GM12873 (cell line): ENCODE measurements around the gene LNX2.

Experiments used
- TF ChIP-seq, protein P1 (sequence below): IDR thresholded peaks from 2 replicates; pipeline ENCODE4 v1.5.1; 2012; ENCODE audit warnings: low read depth, mild to moderate bottlenecking, moderate library complexity, low read length, control low read depth; ENCODE audit not compliant: insufficient read depth; ENCODE audit errors: missing control alignments

Gene LNX2

DNA sequence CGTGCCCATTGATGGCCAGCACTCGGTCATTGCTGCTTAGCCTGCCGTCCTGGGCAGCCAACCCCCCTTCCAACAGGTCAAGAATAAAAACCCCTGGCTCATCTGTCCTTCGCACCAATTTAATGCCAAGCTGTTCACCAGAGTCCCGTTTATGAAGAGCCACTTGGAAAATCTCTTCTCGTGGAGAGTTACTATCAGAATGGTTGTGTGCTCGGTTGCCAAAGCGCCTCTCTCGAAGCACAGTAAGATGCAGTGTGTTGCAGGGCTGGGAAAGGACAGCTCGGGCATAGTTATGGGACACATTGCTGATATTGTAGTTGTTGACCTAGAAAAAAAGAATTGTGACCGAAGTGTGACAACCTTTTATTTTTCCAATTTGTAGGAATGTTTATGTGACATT is 57.9 kb downstream of the LNX2 start:
- TF ChIP-seq, protein P1, sequence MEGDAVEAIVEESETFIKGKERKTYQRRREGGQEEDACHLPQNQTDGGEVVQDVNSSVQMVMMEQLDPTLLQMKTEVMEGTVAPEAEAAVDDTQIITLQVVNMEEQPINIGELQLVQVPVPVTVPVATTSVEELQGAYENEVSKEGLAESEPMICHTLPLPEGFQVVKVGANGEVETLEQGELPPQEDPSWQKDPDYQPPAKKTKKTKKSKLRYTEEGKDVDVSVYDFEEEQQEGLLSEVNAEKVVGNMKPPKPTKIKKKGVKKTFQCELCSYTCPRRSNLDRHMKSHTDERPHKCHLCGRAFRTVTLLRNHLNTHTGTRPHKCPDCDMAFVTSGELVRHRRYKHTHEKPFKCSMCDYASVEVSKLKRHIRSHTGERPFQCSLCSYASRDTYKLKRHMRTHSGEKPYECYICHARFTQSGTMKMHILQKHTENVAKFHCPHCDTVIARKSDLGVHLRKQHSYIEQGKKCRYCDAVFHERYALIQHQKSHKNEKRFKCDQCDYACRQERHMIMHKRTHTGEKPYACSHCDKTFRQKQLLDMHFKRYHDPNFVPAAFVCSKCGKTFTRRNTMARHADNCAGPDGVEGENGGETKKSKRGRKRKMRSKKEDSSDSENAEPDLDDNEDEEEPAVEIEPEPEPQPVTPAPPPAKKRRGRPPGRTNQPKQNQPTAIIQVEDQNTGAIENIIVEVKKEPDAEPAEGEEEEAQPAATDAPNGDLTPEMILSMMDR = no peak

DNA sequence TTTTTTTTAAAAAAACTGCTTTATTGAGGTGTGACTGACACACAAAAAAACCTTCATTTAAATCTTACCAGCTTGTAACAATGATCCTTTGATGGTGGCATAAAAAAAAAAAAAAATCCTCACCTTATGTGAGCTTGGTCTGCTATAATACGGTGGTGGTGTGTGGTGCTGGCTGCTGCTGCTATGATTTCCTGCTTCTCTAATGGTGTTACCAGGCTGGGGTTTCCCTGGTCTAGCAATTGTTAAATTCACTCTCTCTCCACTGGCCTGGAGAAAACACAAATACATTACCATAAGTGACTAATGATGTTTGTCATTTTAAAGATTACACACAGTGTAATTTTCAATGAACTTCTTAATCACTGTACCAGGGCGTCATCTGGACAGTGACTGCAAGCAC is 60.6 kb downstream of the LNX2 start:
- TF ChIP-seq, protein P1 = no peak

DNA sequence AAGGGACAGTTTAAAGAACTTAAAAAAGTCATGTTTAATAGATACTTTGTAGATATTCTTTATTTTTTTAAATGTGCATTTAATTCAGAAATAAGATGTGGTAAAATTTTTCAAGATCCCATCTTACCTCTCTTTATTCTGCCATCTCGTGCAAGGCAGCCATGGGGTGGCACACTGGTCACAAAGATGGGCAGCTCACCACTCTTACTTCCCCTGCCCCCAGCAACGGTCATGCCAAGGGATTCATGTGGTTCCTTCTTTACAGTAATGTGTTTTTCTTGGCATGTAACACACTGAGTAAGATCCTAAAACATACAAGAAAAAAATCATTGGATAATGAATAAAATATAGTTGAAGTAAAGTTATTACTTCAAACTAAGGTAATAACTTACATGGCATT is 64.2 kb downstream of the LNX2 start:
- TF ChIP-seq, protein P1 = no peak

GRCh38 chr13:27551562-27551961 is 68.8 kb downstream of the LNX2 start:
- TF ChIP-seq, protein P1 = no peak

GRCh38 chr13:27549406-27549981 is 70.8 kb downstream of the LNX2 start:
- TF ChIP-seq, protein P1 = no peak

DNA sequence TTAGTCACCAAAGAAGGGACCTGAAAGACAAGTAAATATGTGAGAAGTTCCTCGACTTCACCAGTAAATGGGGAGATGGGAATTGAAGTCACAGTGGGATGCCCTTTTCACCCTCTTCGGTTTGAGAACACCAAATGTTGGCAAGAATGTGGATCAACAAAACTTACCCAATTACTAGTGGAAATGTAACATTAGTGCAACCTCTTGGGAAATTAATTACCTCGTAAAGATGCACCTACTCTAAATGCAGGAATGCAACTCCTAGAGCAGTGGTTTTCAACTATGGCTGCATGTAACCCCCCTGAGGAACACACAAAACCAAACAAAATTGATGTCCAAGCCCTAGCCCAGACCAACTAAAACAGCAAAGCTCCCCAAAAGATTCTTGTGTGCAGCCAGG is 78.1 kb downstream of the LNX2 start:
- TF ChIP-seq, protein P1 = no peak

DNA sequence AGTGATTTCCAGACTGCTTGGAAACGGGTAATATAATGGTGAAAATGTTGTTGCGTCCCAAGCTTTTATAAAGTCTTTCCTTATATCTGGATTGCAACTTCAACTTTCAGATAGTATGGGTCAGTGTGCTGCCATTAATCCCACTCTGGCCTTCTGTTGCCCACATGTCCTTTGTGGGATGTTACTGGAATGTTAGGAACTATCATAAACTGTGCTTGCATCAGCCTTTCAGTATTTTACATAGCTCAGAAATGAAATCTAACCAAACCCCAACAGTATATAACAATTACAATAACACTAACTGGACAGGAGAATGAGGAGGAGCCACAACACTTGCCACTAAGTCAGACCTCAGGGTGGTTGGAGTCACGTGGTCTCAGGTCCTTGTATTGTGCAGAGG is 78.9 kb downstream of the LNX2 start:
- TF ChIP-seq, protein P1 = no peak
